ENCODE results near the gene FCGR2B.
"Not testable (repeated sequence)": the region's sequence is repeated elsewhere in the genome, so short reads cannot be mapped to it uniquely, and the experiment has no call there.

FCGR2B gene

DNA sequence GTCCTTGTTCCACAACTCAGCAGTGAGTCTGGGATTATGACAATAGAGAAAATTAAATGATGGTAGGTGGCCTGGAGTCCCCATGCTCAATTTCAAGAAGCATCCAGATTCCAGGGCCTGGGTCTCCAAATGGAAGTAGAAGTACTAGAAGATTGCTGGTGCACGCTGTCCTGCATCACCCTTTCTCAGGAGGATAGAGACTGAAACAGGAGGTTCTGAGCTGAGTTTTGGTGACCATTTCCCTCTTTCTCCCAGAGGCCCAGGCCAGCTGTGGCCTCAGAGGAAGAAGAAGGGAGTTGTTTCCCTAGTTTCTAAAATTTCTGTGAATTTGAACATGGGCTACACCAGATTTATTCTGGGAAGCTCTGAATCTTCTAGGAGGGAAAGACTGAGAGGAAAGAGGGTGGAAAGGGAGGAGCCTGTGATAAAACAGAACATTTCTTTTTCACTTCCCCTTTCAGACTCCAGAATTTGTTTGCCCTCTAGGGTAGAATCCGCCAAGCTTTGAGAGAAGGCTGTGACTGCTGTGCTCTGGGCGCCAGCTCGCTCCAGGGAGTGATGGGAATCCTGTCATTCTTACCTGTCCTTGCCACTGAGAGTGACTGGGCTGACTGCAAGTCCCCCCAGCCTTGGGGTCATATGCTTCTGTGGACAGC, at the start of gene FCGR2B:
Gene FCGR2B (plus strand): TSS at position 460 of the 656 bp plus-strand sequence. CDS start 99 bp downstream, at position 559.
- DNase-seq (ENCODE audit: low read depth), result not testable (repeated sequence)

- DNase-seq (ENCODE audit: low read depth), result not testable (repeated sequence)
Observed at GRCh38 chr1:161616417-161616816, 46.5 kb upstream of the FCGR2B start.

DNA sequence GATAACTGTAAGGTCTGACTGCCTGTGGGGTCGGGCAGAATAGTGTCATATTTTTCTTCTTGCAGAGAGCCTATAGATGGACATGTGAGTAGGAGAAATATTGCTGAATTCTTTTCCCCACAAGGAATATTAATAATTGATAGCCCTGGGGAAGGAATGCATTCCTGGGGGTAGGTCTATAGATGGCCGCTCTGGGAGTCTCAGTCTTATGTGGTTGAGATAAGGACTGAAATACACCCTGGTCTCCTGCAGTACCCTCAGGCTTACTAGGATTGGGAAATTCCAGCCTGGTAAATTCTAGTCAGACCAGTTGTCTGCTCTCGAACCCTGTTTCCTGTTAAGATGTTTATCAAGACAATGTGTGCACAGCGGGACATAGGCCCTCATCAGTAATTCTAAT, 44.4 kb upstream of the FCGR2B start:
- not testable (repeated sequence) for DNase-seq (ENCODE audit: low read depth)

- not testable (repeated sequence) for DNase-seq (ENCODE audit: low read depth)
Observed at GRCh38 chr1:161620399-161620798, 42.5 kb upstream of the FCGR2B start.

- DNase-seq (ENCODE audit: low read depth), result peak; percentile 83
Observed at GRCh38 chr1:161621181-161622000, 41.6 kb upstream of the FCGR2B start.

DNA sequence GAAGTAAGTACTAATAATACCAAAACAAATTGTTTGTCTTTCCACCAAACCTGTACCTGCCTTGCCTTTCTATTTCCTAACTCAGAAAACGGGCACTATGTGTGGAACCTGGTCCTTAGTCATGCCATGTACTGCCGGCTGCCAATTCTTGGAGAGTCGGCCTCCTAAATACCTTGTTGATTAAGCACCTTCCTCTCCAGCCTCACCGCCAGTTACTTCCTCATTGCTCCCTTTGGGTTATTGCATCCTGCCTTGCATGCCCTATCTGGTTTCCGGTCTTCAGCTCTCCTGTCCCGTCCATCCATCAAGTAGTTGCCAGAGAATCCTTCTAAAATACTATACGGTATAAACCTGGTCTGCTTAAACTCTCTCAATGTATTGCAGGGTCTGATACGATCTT, 40.9 kb upstream of the FCGR2B start:
- DNase-seq (ENCODE audit: low read depth), result not testable (repeated sequence)

DNA sequence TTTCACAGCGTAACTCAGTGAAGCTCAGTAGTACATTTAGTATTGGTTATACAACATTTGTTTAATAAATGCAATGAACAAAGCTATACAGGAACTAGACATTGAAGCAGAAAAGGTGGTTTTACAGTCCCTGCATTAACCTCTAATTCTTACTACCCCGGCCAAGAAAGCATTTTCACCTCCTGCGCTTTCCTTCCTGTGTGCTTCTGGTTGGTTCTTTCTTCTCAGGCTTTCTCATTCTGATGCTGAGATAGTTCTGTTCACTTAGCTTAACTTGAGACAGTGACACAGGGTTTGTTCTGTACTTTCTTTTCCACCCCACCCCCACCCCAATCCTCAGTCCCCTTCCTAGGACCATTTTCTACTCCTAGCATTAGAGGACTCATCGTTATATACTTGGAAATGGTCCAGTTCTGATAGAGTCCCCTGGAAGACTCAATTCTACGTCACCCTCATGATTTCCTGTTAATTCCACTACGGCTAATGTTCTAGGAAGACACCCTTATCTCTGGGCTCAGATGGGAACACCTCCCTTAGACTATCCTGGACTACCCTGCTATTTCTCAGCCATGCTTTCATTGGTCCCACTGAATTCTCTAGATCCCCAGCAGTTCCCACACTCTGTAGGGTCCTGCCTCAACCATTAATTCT, 39.4 kb upstream of the FCGR2B start:
- DNase-seq (ENCODE audit: low read depth), result not testable (repeated sequence)

DNA sequence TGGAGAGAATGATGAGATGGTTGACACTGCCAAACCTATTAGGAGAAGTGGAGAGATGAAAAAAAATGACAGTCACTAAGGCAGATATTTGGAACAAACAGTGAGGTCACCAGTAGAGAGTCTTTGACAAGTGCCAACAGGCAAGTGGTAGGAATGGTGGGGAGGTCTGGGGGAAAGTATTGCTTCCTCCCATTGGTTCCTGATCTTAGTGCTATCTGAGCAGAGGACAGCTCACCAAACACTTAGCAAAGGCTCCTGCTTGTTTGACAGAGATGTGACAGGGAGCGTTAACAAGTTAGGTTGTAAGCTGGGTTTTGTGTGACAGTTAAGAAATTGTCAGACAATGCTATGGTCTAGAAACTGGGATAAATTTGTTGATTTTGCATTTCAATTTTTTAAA, 38.3 kb upstream of the FCGR2B start:
- not testable (repeated sequence) for DNase-seq (ENCODE audit: low read depth)

- DNase-seq (ENCODE audit: low read depth), result not testable (repeated sequence)
Observed at GRCh38 chr1:161626445-161627146, 36.3 kb upstream of the FCGR2B start.

DNA sequence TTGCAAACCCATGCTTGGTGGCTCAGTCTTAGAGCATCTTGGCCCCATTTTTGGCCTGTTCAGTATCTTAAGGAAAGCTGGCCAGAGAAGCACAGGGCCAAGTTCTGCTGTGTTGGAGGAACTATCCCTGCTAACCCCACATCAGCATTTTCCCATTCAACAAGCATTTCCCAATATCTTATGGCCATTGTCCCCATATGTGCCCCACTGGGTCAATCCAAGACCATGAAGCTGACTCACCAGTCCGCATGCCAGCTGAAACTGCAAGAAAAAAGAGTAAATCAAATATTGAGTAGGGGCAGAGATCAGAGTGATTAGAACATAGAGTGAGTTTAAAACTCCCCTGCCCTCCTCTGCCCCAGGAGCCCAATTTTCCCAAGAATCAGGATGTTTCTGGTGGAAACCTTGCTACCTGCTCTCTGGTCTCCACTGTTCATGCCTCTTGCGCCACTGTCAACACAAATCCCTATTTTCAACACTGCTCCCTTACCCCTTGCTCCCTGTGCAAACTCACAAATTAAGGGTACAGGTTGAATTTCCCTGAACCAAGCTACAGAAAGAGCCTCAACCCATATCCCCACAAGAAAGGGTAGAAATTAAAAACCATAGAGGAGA, 32.7 kb upstream of the FCGR2B start:
- not testable (repeated sequence) for DNase-seq (ENCODE audit: low read depth)

- no peak for DNase-seq (ENCODE audit: low read depth)
Observed at GRCh38 chr1:161631076-161631475, 31.9 kb upstream of the FCGR2B start, which contains the start of gene FCGR3B. FCGR3B (minus strand) TSS chr1:161631176; CDS start chr1:161631094, 82 bp downstream.

DNA sequence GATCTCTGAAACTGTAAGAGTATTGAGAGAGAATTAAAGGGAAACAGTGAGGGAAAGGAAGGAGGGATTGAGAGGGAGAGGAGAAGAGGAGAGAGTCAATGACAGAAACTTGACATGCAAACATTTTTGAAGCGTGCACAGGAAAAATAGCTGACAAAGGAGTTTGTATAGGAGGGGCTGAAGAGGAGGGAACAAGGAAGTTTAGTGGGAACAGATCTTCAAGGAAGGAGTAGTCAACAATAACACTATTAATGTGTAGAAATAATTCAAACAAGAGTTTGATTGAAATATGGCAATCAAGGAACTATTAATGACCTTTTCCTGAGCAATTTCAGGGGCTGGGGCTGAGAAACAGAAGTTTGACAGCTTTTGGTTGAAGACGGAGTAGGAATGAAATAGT, 27.9 kb upstream of the FCGR2B start:
- not testable (repeated sequence) for DNase-seq (ENCODE audit: low read depth)

GRCh38 chr1:161636189-161636782, 26.7 kb upstream of the FCGR2B start:
- not testable (repeated sequence) for DNase-seq (ENCODE audit: low read depth)

GRCh38 chr1:161636976-161637375, 26.0 kb upstream of the FCGR2B start:
- DNase-seq (ENCODE audit: low read depth), result not testable (repeated sequence)

DNA sequence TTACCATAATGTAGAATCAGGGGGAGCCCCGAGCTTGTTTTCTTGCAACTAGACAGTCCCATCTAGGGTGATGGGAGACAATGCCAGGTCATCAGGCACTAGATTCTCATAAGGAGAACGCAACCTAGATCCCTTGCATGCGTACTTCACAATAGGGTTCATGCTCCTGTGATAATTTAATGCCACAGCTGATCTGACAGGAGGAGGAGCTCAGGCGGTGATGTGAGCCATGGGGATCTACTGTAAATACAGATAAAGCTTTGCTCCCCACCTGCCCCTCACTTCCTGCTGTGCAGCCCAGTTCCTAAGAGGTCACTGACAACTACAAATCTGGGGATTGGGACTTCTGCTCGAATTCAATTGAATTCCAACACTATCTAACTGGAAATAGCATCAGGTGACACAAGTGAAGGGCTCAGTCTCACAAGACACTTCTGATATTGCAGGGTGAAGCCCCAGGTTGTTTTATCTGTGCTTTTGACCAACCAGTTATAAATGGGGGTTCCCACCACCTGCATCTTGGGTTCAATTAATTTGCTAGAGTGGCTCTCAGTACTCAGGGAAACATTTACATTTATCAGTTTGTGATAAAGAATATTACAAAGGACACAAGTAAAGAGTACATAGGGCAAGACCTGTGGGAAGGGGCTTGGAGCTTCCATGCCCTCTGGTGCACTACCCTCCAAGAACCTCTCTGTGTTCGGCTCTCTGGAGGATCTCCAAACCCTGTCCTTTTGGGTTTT, 24.5 kb upstream of the FCGR2B start:
- DNase-seq (ENCODE audit: low read depth), result not testable (repeated sequence)

- not testable (repeated sequence) for DNase-seq (ENCODE audit: low read depth)
Observed at GRCh38 chr1:161639203-161639602, 23.7 kb upstream of the FCGR2B start.

DNA sequence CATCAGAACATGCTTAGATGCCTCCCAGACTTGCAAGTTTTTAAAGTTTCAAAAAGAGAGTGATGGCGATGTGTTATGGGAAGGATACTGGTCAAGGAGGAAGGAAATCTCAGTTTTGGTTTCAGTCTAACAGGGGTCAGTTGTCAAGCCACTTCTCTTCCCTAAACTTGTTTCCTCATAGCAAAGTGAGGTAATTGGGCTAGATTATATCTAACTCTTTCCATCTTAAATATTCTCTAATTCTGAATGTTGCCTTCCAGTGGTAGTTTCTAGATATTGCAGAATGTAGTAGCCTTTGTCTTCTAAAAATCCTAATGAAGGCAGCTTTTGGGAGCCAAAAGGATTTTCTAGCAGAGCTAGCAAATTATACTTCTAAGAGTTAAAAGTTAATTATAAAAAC, 20.2 kb upstream of the FCGR2B start:
- not testable (repeated sequence) for DNase-seq (ENCODE audit: low read depth)

GRCh38 chr1:161643481-161644208, 19.3 kb upstream of the FCGR2B start:
- not testable (repeated sequence) for DNase-seq (ENCODE audit: low read depth)

DNA sequence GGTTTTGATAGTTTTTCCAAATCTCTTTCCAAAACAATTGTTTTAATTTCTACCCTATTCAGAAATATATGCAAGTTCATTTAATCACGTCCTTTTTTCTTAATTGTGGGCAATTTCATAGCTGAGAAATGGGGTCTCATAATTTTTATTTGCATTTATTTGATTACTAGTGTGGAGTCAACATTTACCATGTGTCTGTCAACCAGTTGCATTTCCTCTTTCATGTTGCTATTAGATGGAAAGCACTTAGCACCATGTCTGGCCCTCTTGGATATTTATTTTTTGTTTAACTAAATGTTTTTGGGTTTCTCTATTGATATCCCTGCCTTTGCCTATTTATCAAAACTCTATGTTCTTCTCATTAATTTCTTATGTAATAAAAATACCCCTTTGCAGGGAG, 18.1 kb upstream of the FCGR2B start:
- DNase-seq (ENCODE audit: low read depth), result not testable (repeated sequence)
